K562 (cell line): Measurements from ENCODE around the gene LAMB1. TPM values are rescaled to one million over a fixed set of nuclear protein-coding genes. Genes with fewer than 3 reads are reported as not detected.

Experiments used
- BRCA1 ChIP-seq, 2 experiments: fragments of 450-650 bp in 1 of 2; sonication (generic) in 1 of 2; formaldehyde crosslinking in 1 of 2; IDR thresholded peaks; 2 replicates each; pipeline versions ENCODE4 v1.5.0 to v1.6.1; 2017 to 2020; ENCODE audit warnings: mild to moderate bottlenecking in 1 of 2, missing genetic modification reagents in 1 of 2
- CEBPG ChIP-seq, 3 experiments: fragments of 200-800 bp in 1 of 3; sonication (Bioruptor generic) in 1 of 3; sonication (generic) in 1 of 3; formaldehyde crosslinking in 1 of 3; IDR thresholded peaks in 2 of 3; conservative IDR thresholded peaks in 1 of 3; 2 replicates each; pipeline versions ENCODE4 v1.6.1 to v1.8.0; 2016 to 2022; ENCODE audit warnings: missing compliant biosample characterization in 2 of 3, missing genetic modification characterization in 2 of 3, mild to moderate bottlenecking in 1 of 3, missing genetic modification reagents in 1 of 3
- CHD2 ChIP-seq: IDR thresholded peaks from 2 replicates; pipeline ENCODE4 v1.6.1; 2011; ENCODE audit warnings: low read depth, low read length
- CHD4 ChIP-seq: fragments of 200-600 bp; sonication (generic); IDR thresholded peaks from 3 replicates; pipeline ENCODE4 v1.6.1; 2012; ENCODE audit warnings: low read depth, mild to moderate bottlenecking, mixed read lengths, low read length, inconsistent platforms; ENCODE audit not compliant: insufficient read depth, insufficient replicate concordance, poor library complexity, severe bottlenecking
- CXXC5 ChIP-seq: fragments of 250-450 bp; sonication (Bioruptor Pico); IDR thresholded peaks from 2 replicates; pipeline ENCODE4 v1.8.0; 2022; ENCODE audit warnings: inconsistent platforms, mild to moderate bottlenecking, moderate library complexity
- ETV5 ChIP-seq: sonication (generic); formaldehyde crosslinking; IDR thresholded peaks from 2 replicates; pipeline ENCODE4 v1.4.0; 2020; ENCODE audit warnings: low read depth, mild to moderate bottlenecking, missing genetic modification reagents
- HDAC3 ChIP-seq: fragments of 450-650 bp; IDR thresholded peaks from 2 replicates; pipeline ENCODE4 v1.6.1; 2018; ENCODE audit warnings: borderline replicate concordance, mild to moderate bottlenecking, moderate library complexity; ENCODE audit not compliant: partially characterized antibody
- HNRNPUL1 ChIP-seq: fragments of 200-400 bp; formaldehyde crosslinking; IDR thresholded peaks from 2 replicates; pipeline ENCODE4 v1.6.1; 2017; ENCODE audit warnings: low read length
- L3MBTL2 ChIP-seq: fragments of 450-650 bp; IDR thresholded peaks from 2 replicates; pipeline ENCODE4 v1.6.1; 2016; ENCODE audit warnings: mild to moderate bottlenecking, moderate library complexity
- MAZ ChIP-seq, 2 experiments: fragments of 450-650 bp in 1 of 2; sonication (generic) in 1 of 2; formaldehyde crosslinking; IDR thresholded peaks in 1 of 2; conservative IDR thresholded peaks in 1 of 2; 2 replicates each; pipeline versions ENCODE4 v1.4.0 to v1.5.0; 2020; ENCODE audit warnings: mild to moderate bottlenecking in 1 of 2, missing genetic modification reagents in 1 of 2
- NR1H2 ChIP-seq: sonication (generic); formaldehyde crosslinking; IDR thresholded peaks from 2 replicates; pipeline ENCODE4 v1.4.0; 2020; ENCODE audit warnings: mild to moderate bottlenecking, missing genetic modification reagents
- SAP30 ChIP-seq: fragments of 200-600 bp; sonication (generic); IDR thresholded peaks from 2 replicates; pipeline ENCODE4 v1.6.1; 2012; ENCODE audit warnings: borderline replicate concordance, low read depth, mild to moderate bottlenecking, moderate library complexity, low read length, control low read depth, inconsistent platforms; ENCODE audit not compliant: insufficient read depth, poor library complexity, severe bottlenecking
- SP2 ChIP-seq: IDR thresholded peaks from 2 replicates; pipeline ENCODE4 v1.6.1; 2011; ENCODE audit warnings: mild to moderate bottlenecking, low read depth, low read length, moderate library complexity; ENCODE audit not compliant: poor library complexity, severe bottlenecking; ENCODE audit errors: extremely low read depth
- STAG1 ChIP-seq: sonication (generic); formaldehyde crosslinking; IDR thresholded peaks from 2 replicates; pipeline ENCODE4 v1.5.0; 2020; ENCODE audit warnings: missing genetic modification reagents, borderline replicate concordance
- TFAP4 ChIP-seq: sonication (generic); formaldehyde crosslinking; IDR thresholded peaks from 2 replicates; pipeline ENCODE4 v1.8.0; 2022; ENCODE audit warnings: missing genetic modification reagents, mild to moderate bottlenecking, moderate library complexity, borderline replicate concordance
- THRAP3 ChIP-seq: fragments of 450-650 bp; IDR thresholded peaks from 2 replicates; pipeline ENCODE4 v1.6.1; 2016; ENCODE audit warnings: mild to moderate bottlenecking, inconsistent platforms, borderline replicate concordance
- ZNF354B ChIP-seq: fragments of 250-450 bp; sonication (Bioruptor Pico); IDR thresholded peaks from 2 replicates; pipeline ENCODE4 v1.4.0; 2020
- ZNF644 ChIP-seq: fragments of 200-800 bp; sonication (Bioruptor generic); IDR thresholded peaks from 2 replicates; pipeline ENCODE4 v1.6.1; 2016; ENCODE audit warnings: low read depth, missing genetic modification characterization, missing compliant biosample characterization
- polyA plus RNA-seq, 8 experiments: library from polyadenylated mRNA; depleted of rRNA in 4 of 8; stranded (reverse) in 5 of 8; unstranded in 3 of 8; fragments of >200 nt; fragmentation: Nextera tagmentation in 2 of 8; fragmentation: Illumina TruSeq in 1 of 8; extraction: Ambion mirVana in 2 of 8; extraction: Trizol in 1 of 8; gene quantifications; 2 replicates each; pipeline versions ENCODE4 v1.2.1 to v1.2.3, GENCODE V29; 2011 to 2014; ENCODE audit warnings: inconsistent platforms in 1 of 8, missing spikeins in 1 of 8
- total RNA-seq, 7 experiments: library from RNA; depleted of rRNA in 6 of 7; stranded (reverse); fragments of >200 nt in 6 of 7; fragmentation: Illumina TruSeq in 2 of 7; extraction: Trizol in 2 of 7; gene quantifications; 2 replicates each; pipeline versions ENCODE4 v1.2.1 to v1.2.3, GENCODE V29; 2011 to 2021; ENCODE audit warnings: low replicate concordance in 1 of 7

LAMB1 gene
- total and polyA plus RNA-seq, 9 of the 15 experiments (the other 6 are each of a cell fraction or from before 2014, with no cell fraction given): 6.0 to 17.7 (median 12.3) TPM

DNA sequence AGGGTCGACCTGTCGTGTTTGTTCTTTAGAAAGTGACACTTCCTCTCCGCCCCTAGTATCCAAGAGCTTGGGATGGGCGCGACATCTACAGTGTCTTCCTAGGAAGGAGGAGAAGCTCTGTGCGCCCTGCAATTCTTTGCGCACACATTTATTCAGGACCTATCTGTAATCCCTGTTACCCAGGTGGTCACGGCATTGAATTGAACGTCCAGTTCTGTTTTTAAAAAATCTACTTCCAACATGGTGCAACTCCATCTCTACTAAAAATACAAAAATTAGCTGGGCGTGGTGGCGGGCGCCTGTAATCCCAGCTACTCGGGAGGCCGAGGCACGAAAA, 606 bp upstream of the LAMB1 start (continued):
- TF ChIP-seq CEBPG (CRISPR knock-in tag; IDR thresholded peaks at IDR 0.05) (no peak), CEBPG (tag; conservative IDR thresholded peaks at IDR 0.05 in 1 of 2, IDR thresholded peaks at IDR 0.05 in 1 of 2) (no peak), HNRNPUL1 (no peak), BRCA1 (IDR thresholded peaks at IDR 0.05) (no peak), BRCA1 (CRISPR knock-in tag; IDR thresholded peaks at IDR 0.05) (0 out of 2 replicates have a peak, but pooled peaks have one; percentile 5), MAZ (CRISPR knock-in tag; conservative IDR thresholded peaks at IDR 0.05 in 1 of 2, IDR thresholded peaks at IDR 0.05 in 1 of 2) (no peak), CXXC5 (CRISPR knock-in tag) (no peak), NR1H2 (CRISPR knock-in tag) (0 out of 2 replicates have a peak, but pooled peaks have one; percentile 18), CHD4 (no peak), SP2 (no peak), ZNF354B (CRISPR knock-in tag) (no peak), ZNF644 (tag) (no peak), CHD2 (no peak), THRAP3 (0 out of 2 replicates have a peak, but pooled peaks have one; percentile 44), STAG1 (CRISPR knock-in tag) (no peak), ETV5 (no peak), SAP30 (no peak), TFAP4 (no peak), L3MBTL2 (no peak), HDAC3 (no peak)
